Measurements from ENCODE around the gene DLG2.
"Not testable (repeated sequence)": the region's sequence is repeated elsewhere in the genome, so short reads cannot be mapped to it uniquely, and the experiment has no call there.

DLG2 gene

GRCh38 chr11:85643191-85643614 is 16.1 kb upstream of the DLG2 start:
- DNase-seq (ENCODE audit: low read depth) = no peak

- DNase-seq (ENCODE audit: low read depth) = no peak
Observed at GRCh38 chr11:85634747-85635146, 7.6 kb upstream of the DLG2 start.

- DNase-seq (ENCODE audit: low read depth) = no peak
Observed at GRCh38 chr11:85628771-85629341, 1.7 kb upstream of the DLG2 start.

- DNase-seq (ENCODE audit: low read depth) = peak; percentile 95
Observed at GRCh38 chr11:85627998-85628770, 1.0 kb upstream of the DLG2 start, which contains the start of gene TMEM126B. Gene TMEM126B, plus strand, starts transcription at chr11:85628593. Its CDS starts 15 bp downstream, at chr11:85628608.

- no peak for DNase-seq (ENCODE audit: low read depth)
Observed at GRCh38 chr11:85626496-85626895, 648 bp downstream of the DLG2 start.

- DNase-seq (ENCODE audit: low read depth) = no peak
Observed at GRCh38 chr11:85620256-85620655, 6.9 kb downstream of the DLG2 start.

GRCh38 chr11:85619499-85619898 is 7.6 kb downstream of the DLG2 start:
- DNase-seq (ENCODE audit: low read depth) = no peak

GRCh38 chr11:85611643-85612042 is 15.5 kb downstream of the DLG2 start:
- not testable (repeated sequence) for DNase-seq (ENCODE audit: low read depth)

GRCh38 chr11:85609286-85609685 is 17.9 kb downstream of the DLG2 start:
- DNase-seq (ENCODE audit: low read depth) = not testable (repeated sequence)

- not testable (repeated sequence) for DNase-seq (ENCODE audit: low read depth)
Observed at GRCh38 chr11:85608621-85609020, 18.5 kb downstream of the DLG2 start.

- DNase-seq (ENCODE audit: low read depth) = not testable (repeated sequence)
Observed at GRCh38 chr11:85606237-85606636, 20.9 kb downstream of the DLG2 start.

GRCh38 chr11:85603220-85603619 is 23.9 kb downstream of the DLG2 start:
- no peak for DNase-seq (ENCODE audit: low read depth)

GRCh38 chr11:85602526-85603213 is 24.5 kb downstream of the DLG2 start:
- no peak for DNase-seq (ENCODE audit: low read depth)

- no peak for DNase-seq (ENCODE audit: low read depth)
Observed at GRCh38 chr11:85599083-85599482, 28.1 kb downstream of the DLG2 start.

GRCh38 chr11:85596886-85597285 is 30.3 kb downstream of the DLG2 start:
- DNase-seq (ENCODE audit: low read depth) = no peak

- DNase-seq (ENCODE audit: low read depth) = no peak
Observed at GRCh38 chr11:85595285-85595884, 31.8 kb downstream of the DLG2 start.

- no peak for DNase-seq (ENCODE audit: low read depth)
Observed at GRCh38 chr11:85590848-85591483, 36.2 kb downstream of the DLG2 start.

GRCh38 chr11:85589373-85589772 is 37.8 kb downstream of the DLG2 start:
- DNase-seq (ENCODE audit: low read depth) = no peak

- DNase-seq (ENCODE audit: low read depth) = no peak
Observed at GRCh38 chr11:85582111-85582510, 45.0 kb downstream of the DLG2 start.

- no peak for DNase-seq (ENCODE audit: low read depth)
Observed at GRCh38 chr11:85575388-85575787, 51.8 kb downstream of the DLG2 start.

GRCh38 chr11:85572056-85572455 is 55.1 kb downstream of the DLG2 start:
- DNase-seq (ENCODE audit: low read depth) = no peak

GRCh38 chr11:85569525-85569924 is 57.6 kb downstream of the DLG2 start:
- no peak for DNase-seq (ENCODE audit: low read depth)

Data from activated gamma-delta T cell treated with anti-CD3 and anti-CD28 coated beads, Interleukin-2, amount 50 U/mL, for 16 hours (primary cell).